Kidney epithelial cell (primary cell): ENCODE results near the gene AKNA. TPM values are rescaled to one million over a fixed set of nuclear protein-coding genes. Genes with fewer than 3 reads are reported as not detected.
"Not testable (repeated sequence)": the region's sequence is repeated elsewhere in the genome, so short reads cannot be mapped to it uniquely, and the experiment has no call there.

Experiments used
- DNase-seq: peaks from one replicate; pipeline ENCODE4 v3.0.0-alpha.2; 2010; ENCODE audit warnings: low read depth
- H3K27me3 ChIP-seq: 2 replicates; pipeline ENCODE4 v1.6.0; 2011; ENCODE audit warnings: low read length; ENCODE audit not compliant: control insufficient read depth, insufficient read depth
- H3K36me3 ChIP-seq: 2 replicates; pipeline ENCODE4 v1.5.1; 2011; ENCODE audit warnings: low read length; ENCODE audit not compliant: control insufficient read depth, insufficient read depth
- H3K4me3 ChIP-seq: 2 replicates; pipeline ENCODE4 v1.5.1; 2011; ENCODE audit warnings: low read depth, mild to moderate bottlenecking, control low read depth, low read length
- CTCF ChIP-seq: IDR thresholded peaks from 2 replicates; pipeline ENCODE4 v1.5.1; 2011; ENCODE audit warnings: mild to moderate bottlenecking, moderate library complexity, low read length, control low read depth, inconsistent platforms; ENCODE audit not compliant: insufficient read depth, poor library complexity, severe bottlenecking
- total RNA-seq: library from RNA; depleted of rRNA; stranded (reverse); fragments of >200 nt; gene quantifications from 2 replicates; pipeline ENCODE4 v1.2.3, GENCODE V29; 2015

The AKNA gene
- total RNA-seq, 1 donor from 2014 or later, result 34.6 TPM

GRCh38 chr9:114335745-114336144 lies 52.0 kb downstream of the AKNA start:
- DNase-seq, result no peak
- no peaks in the 10 kb centered on the region for H3K36me3 ChIP-seq
- no peak overlapping the region for H3K4me3 ChIP-seq
- H3K27me3 ChIP-seq, result peaks cover 3% of the 10 kb centered on the region
- no peak for TF ChIP-seq CTCF

- Histone ChIP-seq H3K27me3 (peaks cover 3% of the 10 kb centered on the region), H3K36me3 (no peaks in the 10 kb centered on the region), H3K4me3 (no peak overlapping the region)
- no peak for DNase-seq
- no peak for TF ChIP-seq CTCF
These were observed 53.3 kb downstream of the AKNA start for GRCh38 chr9:114334490-114334889.

GRCh38 chr9:114333718-114334117 lies 54.1 kb downstream of the AKNA start:
- H3K4me3 ChIP-seq, DNase-seq, H3K36me3 ChIP-seq, H3K27me3 ChIP-seq: not testable (repeated sequence)

GRCh38 chr9:114332474-114333040 lies 55.2 kb downstream of the AKNA start:
- H3K4me3 ChIP-seq, DNase-seq, H3K36me3 ChIP-seq, H3K27me3 ChIP-seq: not testable (repeated sequence)

- not testable (repeated sequence) for DNase-seq, H3K27me3 ChIP-seq, H3K36me3 ChIP-seq, H3K4me3 ChIP-seq
These were observed 56.3 kb downstream of the AKNA start for GRCh38 chr9:114331229-114332195.

GRCh38 chr9:114330636-114331035 lies 57.1 kb downstream of the AKNA start:
- no peak overlapping the region for H3K4me3 ChIP-seq
- H3K36me3 ChIP-seq, result no peaks in the 10 kb centered on the region
- no peak for TF ChIP-seq CTCF
- H3K27me3 ChIP-seq, result peaks cover 3% of the 10 kb centered on the region
- no peak for DNase-seq

GRCh38 chr9:114329625-114330022 lies 58.2 kb downstream of the AKNA start, which contains the start of gene ORM2:
Gene ORM2 (plus strand): TSS chr9:114329869. CDS start chr9:114329905, 36 bp downstream.
- H3K27me3 ChIP-seq, H3K36me3 ChIP-seq, DNase-seq, H3K4me3 ChIP-seq: not testable (repeated sequence)

- DNase-seq, H3K36me3 ChIP-seq, H3K4me3 ChIP-seq, H3K27me3 ChIP-seq: not testable (repeated sequence)
These were observed 58.7 kb downstream of the AKNA start for GRCh38 chr9:114328937-114329624.

GRCh38 chr9:114328357-114328820 lies 59.4 kb downstream of the AKNA start:
- not testable (repeated sequence) for H3K27me3 ChIP-seq, H3K4me3 ChIP-seq, H3K36me3 ChIP-seq, DNase-seq
